HL-60 (cell line): ENCODE data around the gene FIG4.

Source experiments
- GABPA ChIP-seq: IDR thresholded peaks from 2 replicates; pipeline ENCODE4 v1.6.1; 2012; ENCODE audit warnings: low read depth
- POLR2AphosphoS5 ChIP-seq: IDR thresholded peaks from 2 replicates; pipeline ENCODE4 v1.6.1; 2012; ENCODE audit warnings: low read depth
- SPI1 ChIP-seq: IDR thresholded peaks from 2 replicates; pipeline ENCODE4 v1.6.1; 2012; ENCODE audit warnings: low read depth, mild to moderate bottlenecking, borderline replicate concordance
- TF ChIP-seq, protein P1 (sequence below): IDR thresholded peaks from one replicate; pipeline ENCODE4 v1.5.1; 2011; ENCODE audit warnings: low read length, control low read depth, inconsistent platforms; ENCODE audit not compliant: insufficient read depth

DNA sequence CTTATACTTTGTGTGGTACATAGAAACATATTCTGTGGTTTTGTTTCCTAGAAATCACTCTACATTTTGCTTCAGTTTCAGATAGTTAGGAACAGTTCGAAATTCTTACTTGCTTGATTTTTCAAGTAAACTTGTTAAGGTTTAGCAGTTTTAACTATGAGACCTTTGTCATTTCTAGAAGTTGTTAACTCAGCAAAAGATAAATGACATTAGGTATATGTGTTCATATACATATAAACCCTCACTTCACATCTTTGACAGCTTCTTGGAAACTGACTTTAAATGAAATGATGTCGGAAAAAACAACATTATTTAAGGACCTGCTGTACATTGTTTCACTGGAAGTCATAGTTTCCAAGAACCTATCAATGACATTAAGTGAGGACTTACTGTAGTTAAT, 96.2 kb downstream of the FIG4 start:
- TF ChIP-seq, protein P1, sequence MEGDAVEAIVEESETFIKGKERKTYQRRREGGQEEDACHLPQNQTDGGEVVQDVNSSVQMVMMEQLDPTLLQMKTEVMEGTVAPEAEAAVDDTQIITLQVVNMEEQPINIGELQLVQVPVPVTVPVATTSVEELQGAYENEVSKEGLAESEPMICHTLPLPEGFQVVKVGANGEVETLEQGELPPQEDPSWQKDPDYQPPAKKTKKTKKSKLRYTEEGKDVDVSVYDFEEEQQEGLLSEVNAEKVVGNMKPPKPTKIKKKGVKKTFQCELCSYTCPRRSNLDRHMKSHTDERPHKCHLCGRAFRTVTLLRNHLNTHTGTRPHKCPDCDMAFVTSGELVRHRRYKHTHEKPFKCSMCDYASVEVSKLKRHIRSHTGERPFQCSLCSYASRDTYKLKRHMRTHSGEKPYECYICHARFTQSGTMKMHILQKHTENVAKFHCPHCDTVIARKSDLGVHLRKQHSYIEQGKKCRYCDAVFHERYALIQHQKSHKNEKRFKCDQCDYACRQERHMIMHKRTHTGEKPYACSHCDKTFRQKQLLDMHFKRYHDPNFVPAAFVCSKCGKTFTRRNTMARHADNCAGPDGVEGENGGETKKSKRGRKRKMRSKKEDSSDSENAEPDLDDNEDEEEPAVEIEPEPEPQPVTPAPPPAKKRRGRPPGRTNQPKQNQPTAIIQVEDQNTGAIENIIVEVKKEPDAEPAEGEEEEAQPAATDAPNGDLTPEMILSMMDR = no peak
- TF ChIP-seq GABPA (no peak), POLR2AphosphoS5 (no peak), SPI1 (no peak)
